ENCODE results near the gene ARID5B. TPM values are rescaled to one million over a fixed set of nuclear protein-coding genes. Genes with fewer than 3 reads are reported as not detected.
A peak's percentile ranks its signal among the peaks of the same experiment; 100 is the strongest.

ARID5B gene
- total RNA-seq, 1 experiment from 2014 or later, result 168 TPM

DNA sequence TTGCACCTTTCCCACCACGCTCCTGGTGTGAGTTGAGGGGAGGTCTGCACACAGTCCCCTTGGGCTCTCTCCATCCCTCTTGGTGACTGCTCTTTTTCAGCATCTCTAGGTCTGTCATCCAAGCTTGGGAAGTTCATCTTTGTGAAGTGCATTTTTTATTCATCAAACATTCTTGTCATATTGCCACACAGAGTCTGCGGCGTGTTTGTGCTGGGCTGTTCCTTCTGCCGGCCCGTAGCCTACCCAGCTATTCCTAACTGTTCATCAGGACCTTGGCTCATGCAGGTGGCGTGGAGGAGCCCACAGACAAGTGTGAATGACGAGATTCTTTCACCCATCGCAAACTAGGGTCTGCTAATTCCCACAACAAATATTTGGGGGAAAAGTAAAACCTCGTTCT is 202.4 kb downstream of the ARID5B start:
- H3K36me3 Mint-ChIP-seq (ENCODE audit: insufficient read depth, unreplicated experiment), result peaks cover 43% of the 10 kb centered on the region
- ChIA-PET POLR2A (no interaction called here), CTCF (interaction anchor here (0.6 kb wide), 1 partner anchor 115 kb away, joined by 6 read pairs; no protein-coding TSS in a partner anchor)
- DNase-seq, result no peak
- TF ChIP-seq, protein P1, sequence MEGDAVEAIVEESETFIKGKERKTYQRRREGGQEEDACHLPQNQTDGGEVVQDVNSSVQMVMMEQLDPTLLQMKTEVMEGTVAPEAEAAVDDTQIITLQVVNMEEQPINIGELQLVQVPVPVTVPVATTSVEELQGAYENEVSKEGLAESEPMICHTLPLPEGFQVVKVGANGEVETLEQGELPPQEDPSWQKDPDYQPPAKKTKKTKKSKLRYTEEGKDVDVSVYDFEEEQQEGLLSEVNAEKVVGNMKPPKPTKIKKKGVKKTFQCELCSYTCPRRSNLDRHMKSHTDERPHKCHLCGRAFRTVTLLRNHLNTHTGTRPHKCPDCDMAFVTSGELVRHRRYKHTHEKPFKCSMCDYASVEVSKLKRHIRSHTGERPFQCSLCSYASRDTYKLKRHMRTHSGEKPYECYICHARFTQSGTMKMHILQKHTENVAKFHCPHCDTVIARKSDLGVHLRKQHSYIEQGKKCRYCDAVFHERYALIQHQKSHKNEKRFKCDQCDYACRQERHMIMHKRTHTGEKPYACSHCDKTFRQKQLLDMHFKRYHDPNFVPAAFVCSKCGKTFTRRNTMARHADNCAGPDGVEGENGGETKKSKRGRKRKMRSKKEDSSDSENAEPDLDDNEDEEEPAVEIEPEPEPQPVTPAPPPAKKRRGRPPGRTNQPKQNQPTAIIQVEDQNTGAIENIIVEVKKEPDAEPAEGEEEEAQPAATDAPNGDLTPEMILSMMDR (IDR thresholded peaks at IDR 0.05; ENCODE audit: insufficient read depth in 1 of 2, low read depth in 1 of 2, low read length in 1 of 2, severe bottlenecking in 1 of 2, unreplicated experiment in 1 of 2), result no peak
- no peak overlapping the region for H3K4me3 Mint-ChIP-seq (ENCODE audit: unreplicated experiment)
- H3K27me3 ChIP-seq (replicated peaks; ENCODE audit: control insufficient read depth, insufficient read depth, low read length), result no peaks in the 10 kb centered on the region
- BruUV-seq (replicated peaks), result no TSS peak
- H3K36me3 ChIP-seq (ENCODE audit: control insufficient read depth, insufficient read depth, low read length), result no peaks in the 10 kb centered on the region
- peak overlapping the region; percentile 8 for H3K27ac Mint-ChIP-seq (ENCODE audit: unreplicated experiment)
- no peaks in the 10 kb centered on the region for H3K9me3 ChIP-seq
- intact Hi-C loops (cut with micrococcal nuclease; ENCODE audit: unreplicated experiment), result no loop called here
- peaks cover 17% of the 10 kb centered on the region for H3K4me1 ChIP-seq
- no peak overlapping the region for H3K4me3 ChIP-seq (ENCODE audit: low read depth, low read length)
- H3K27me3 Mint-ChIP-seq (ENCODE audit: insufficient read depth, unreplicated experiment), result no peaks in the 10 kb centered on the region
- H3K9me3 Mint-ChIP-seq (ENCODE audit: unreplicated experiment), result no peaks in the 10 kb centered on the region
- peaks cover 19% of the 10 kb centered on the region for H3K4me1 Mint-ChIP-seq (ENCODE audit: low read depth, unreplicated experiment)

DNA sequence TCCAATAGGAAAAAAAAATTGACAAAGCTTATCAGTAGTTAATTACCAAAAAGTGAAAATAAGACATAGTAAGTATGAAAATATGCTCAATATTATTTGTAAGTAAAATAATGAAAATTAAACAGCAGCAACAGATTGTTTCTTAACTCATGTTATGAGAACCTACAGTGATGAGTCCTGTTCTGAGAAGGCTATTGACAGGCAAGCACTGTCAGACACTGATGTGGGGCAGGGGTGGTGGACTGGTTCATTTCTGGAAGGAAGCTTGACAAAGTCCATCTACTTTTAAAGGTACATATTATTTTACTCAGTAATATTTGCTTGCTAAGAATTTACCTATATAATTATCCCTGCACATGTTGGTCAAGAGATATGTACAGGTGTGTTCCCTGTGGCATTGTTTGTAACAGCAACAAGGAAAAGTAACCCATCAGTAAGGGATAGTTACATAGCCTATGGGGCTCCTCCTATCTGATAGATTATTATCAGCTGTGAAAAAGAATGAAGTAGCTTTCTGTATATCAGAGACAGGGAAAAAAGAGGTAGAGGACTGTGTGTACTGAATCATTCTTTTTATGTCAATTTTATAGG is 205.5 kb downstream of the ARID5B start:
- intact Hi-C loops (cut with micrococcal nuclease; ENCODE audit: unreplicated experiment), result no loop called here
- H3K4me3 Mint-ChIP-seq (ENCODE audit: unreplicated experiment), result no peak overlapping the region

DNA sequence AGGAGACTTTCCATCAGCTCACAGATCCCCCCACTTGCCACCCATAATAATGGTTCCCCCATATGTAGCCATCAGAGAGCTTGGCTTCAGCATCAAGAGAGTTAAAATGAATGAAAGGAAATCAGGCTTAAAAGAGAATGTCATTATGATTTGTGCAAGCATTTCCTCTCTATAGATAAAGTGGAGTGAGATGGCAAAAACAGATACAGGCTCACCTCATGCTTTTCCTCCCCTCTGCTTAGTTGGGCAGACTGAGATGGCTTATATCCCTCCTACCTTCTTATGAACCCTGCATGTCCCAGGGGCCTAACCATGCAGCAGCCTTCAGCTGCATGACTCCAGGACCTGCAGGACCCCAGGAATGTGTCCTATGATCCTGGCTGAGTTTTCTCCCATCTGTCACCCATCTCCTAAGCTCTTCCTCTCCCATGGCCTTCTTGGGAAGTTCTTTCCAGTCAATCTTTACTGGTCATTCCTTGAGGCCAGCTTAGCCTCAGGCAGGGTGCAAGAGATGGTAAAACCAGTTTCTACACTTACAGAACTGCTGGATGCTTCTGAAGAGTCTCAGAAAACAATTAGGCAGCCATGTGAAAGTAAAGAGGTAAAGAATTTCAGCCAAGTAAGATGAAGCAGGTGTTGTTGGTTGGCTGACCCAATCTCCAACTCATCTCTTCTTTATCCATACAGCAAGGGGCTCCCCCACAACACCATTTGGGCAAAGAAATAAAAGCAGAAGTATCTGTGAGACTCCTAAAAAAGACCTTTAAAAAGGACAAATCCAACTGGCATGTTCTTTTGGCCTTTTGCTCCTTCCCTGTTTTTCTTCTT is 207.5 kb downstream of the ARID5B start:
- POLR2A ChIA-PET, result no interaction called here
- H3K27ac Mint-ChIP-seq (ENCODE audit: unreplicated experiment), result peak overlapping the region; percentile 34
- H3K4me1 ChIP-seq, result peaks cover 38% of the 10 kb centered on the region

More for the DNA sequence above, 205.5 kb downstream of the ARID5B start:
- no peak for DNase-seq
- Histone ChIP-seq H3K9me3 (no peaks in the 10 kb centered on the region), H3K27me3 (replicated peaks; ENCODE audit: control insufficient read depth, insufficient read depth, low read length) (no peaks in the 10 kb centered on the region), H3K4me1 (peaks cover 30% of the 10 kb centered on the region), H3K4me3 (ENCODE audit: low read depth, low read length) (no peak overlapping the region), H3K36me3 (ENCODE audit: control insufficient read depth, insufficient read depth, low read length) (no peaks in the 10 kb centered on the region)
- ChIA-PET POLR2A (no interaction called here), CTCF (interaction anchor here (1.1 kb wide), 1 partner anchor 138 kb away, joined by 3 read pairs; no protein-coding TSS in a partner anchor)
- TF ChIP-seq, protein P1 (IDR thresholded peaks at IDR 0.05; ENCODE audit: insufficient read depth in 1 of 2, low read depth in 1 of 2, low read length in 1 of 2, severe bottlenecking in 1 of 2, unreplicated experiment in 1 of 2), result no peak
- Mint-ChIP-seq H3K4me1 (ENCODE audit: low read depth, unreplicated experiment) (peaks cover 39% of the 10 kb centered on the region), H3K9me3 (ENCODE audit: unreplicated experiment) (no peaks in the 10 kb centered on the region), H3K27me3 (ENCODE audit: insufficient read depth, unreplicated experiment) (no peaks in the 10 kb centered on the region), H3K27ac (ENCODE audit: unreplicated experiment) (no peak overlapping the region), H3K36me3 (ENCODE audit: insufficient read depth, unreplicated experiment) (peaks cover 25% of the 10 kb centered on the region)
- no TSS peak for BruUV-seq (replicated peaks)

More for the DNA sequence above, 207.5 kb downstream of the ARID5B start:
- H3K9me3 Mint-ChIP-seq (ENCODE audit: unreplicated experiment), result no peaks in the 10 kb centered on the region
- H3K27me3 ChIP-seq (replicated peaks; ENCODE audit: control insufficient read depth, insufficient read depth, low read length), result no peaks in the 10 kb centered on the region
- peaks cover 38% of the 10 kb centered on the region for H3K4me1 Mint-ChIP-seq (ENCODE audit: low read depth, unreplicated experiment)
- no peak overlapping the region for H3K4me3 ChIP-seq (ENCODE audit: low read depth, low read length)
- no peak for DNase-seq
- no peak overlapping the region for H3K4me3 Mint-ChIP-seq (ENCODE audit: unreplicated experiment)
- no peaks in the 10 kb centered on the region for H3K9me3 ChIP-seq
- BruUV-seq (replicated peaks), result no TSS peak
- peaks cover 13% of the 10 kb centered on the region for H3K36me3 Mint-ChIP-seq (ENCODE audit: insufficient read depth, unreplicated experiment)
- CTCF ChIA-PET, result no interaction called here
- intact Hi-C loops (cut with micrococcal nuclease; ENCODE audit: unreplicated experiment), result no loop called here
- TF ChIP-seq, protein P1 (IDR thresholded peaks at IDR 0.05; ENCODE audit: insufficient read depth in 1 of 2, low read depth in 1 of 2, low read length in 1 of 2, severe bottlenecking in 1 of 2, unreplicated experiment in 1 of 2), result no peak
- H3K36me3 ChIP-seq (ENCODE audit: control insufficient read depth, insufficient read depth, low read length), result no peaks in the 10 kb centered on the region
- H3K27me3 Mint-ChIP-seq (ENCODE audit: insufficient read depth, unreplicated experiment), result no peaks in the 10 kb centered on the region

Measured in Caco-2 (cell line).